NCI-H446 treated with DMSO at 0.1 percent for 48 hours (cell line): ENCODE results near the gene TTC7B.

Source experiments
- DNase-seq: peaks from one replicate; lab custom pipeline; 2025; lab: John Stamatoyannopoulos, UW

TTC7B gene

GRCh38 chr14:90674716-90675115 lies 141.5 kb downstream of the TTC7B start:
- no peak for DNase-seq

DNA sequence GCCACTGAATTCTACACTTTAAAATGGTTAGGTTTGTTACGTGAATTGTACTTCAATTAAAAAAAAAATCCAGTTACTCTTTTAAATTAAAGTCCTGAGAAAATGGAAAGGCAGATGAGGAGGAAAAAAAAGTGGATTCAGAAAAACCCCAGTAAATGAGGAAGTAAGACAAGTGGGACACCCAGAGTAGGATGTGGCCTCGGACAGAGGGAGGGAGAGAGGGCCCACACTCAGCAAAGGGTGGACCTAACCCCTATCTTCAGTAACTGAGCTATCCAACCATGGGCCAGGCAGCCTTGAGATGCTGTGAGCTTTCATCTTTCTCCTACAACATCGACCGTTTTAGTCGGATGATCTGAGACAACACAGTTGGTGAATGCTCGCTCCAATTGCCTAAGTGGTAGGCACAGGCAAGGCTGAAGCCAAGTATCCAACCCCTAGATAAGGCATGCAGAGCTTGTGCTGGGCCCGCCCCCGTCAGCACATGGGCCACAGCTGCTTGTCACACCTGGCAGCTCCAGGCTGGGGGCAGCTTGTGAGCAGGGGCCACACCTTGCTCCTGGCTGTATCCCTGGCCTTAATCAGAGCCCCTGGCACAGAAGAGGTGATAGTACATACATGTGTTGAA lies 142.1 kb downstream of the TTC7B start:
- DNase-seq, result peak; percentile 89

DNA sequence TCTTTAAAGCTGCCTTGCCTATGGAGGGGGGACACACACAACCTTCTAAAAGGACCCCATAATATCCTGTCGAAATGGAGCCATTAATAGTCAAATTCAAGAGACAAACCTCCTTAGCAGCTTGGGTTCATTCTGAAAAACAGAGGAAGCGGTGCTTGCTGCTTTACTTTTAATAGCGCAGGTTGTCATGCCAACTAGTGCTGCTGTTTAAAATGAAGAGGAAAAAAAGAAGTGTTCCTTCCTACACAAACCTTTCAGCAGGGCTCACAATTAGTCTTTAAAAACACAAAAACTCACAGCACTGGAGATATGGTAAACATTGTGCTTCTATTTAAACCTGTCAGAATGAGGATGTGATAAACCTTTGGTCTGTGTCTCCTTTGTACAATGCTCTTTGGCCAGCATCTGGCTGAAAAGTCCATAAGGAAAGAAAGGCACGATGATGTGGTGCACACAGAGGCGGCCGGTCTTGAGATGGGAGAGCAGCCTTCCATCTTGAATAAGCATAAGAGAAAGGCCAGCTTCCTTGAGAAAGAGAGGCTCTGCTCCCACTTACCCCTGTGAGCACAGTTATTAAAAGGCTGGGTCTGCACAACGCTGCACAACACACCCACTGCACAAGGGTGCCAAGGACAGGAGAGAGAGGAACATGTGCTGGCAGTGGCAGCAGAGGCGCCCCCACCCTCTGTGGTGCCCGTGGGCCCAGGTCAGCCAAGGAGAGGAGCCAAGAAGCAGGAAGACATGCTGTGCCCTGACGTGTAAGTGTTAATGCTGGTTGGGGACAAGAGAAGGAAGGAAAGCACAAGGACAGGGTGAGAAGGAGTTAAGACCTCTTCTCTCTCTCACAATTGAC lies 144.6 kb downstream of the TTC7B start:
- DNase-seq, result no peak

DNA sequence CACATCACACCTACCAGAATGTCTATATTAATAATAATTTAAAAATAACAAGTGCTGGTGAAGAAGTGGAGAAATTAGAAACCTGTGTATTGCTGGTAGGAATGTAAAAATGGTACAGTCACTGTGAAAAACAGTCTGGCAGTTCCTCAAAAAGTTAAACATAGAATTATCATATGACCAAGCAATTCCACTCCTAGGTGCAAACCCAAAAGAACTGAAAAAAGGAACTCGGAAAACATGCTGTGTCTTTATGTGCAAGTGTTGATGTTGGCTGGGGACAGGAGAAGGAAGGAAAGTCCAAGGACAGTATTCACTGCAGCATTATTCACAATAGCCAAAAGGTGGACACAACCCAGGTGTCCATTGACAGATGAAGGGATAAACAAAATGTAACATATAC lies 146.5 kb downstream of the TTC7B start:
- DNase-seq, result no peak

- no peak for DNase-seq
Observed at GRCh38 chr14:90666571-90666970, 149.7 kb downstream of the TTC7B start.

GRCh38 chr14:90665321-90666000 lies 150.8 kb downstream of the TTC7B start:
- DNase-seq, result peak; percentile 81

- DNase-seq, result no peak
Observed at GRCh38 chr14:90664911-90665310, 151.3 kb downstream of the TTC7B start.

DNA sequence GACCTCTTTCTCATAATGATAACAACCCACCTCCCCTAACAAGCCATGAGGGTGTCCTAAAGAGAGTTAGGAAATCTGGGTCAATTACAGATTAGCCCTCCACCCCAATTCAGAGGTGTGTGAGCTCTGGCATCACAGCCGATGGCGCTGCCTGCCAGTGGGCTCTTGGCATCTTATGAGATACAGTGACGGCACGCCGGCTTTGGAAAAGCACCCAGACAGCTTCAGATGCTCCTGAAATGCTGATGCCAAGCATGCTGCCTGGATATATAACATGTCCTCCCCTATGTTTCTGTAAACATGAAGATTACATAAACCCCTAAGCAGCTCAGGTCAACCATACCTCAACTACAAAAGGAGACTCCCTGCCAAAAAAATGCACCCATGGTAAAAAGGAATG lies 152.6 kb downstream of the TTC7B start:
- no peak for DNase-seq

GRCh38 chr14:90663140-90663539 lies 153.1 kb downstream of the TTC7B start:
- no peak for DNase-seq

DNA sequence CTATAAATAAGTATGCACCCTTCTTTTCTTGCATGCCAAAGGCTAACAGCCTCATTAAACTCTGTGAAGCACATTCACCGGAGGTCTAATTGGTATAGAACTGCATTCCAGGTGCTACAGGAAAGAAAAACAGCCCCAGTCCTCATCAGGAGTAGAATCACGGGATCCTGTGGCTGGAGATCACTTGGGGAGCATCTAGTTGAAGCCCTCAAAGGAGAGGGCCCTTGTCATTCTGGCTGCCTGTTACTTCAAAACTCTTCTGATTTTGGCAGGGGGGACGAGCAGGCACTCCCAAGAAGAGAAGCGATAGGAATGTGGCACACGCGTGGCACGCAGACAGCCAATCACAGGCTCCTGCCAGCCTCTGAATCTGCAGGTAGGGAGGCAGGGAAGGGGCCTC lies 154.4 kb downstream of the TTC7B start:
- no peak for DNase-seq

DNA sequence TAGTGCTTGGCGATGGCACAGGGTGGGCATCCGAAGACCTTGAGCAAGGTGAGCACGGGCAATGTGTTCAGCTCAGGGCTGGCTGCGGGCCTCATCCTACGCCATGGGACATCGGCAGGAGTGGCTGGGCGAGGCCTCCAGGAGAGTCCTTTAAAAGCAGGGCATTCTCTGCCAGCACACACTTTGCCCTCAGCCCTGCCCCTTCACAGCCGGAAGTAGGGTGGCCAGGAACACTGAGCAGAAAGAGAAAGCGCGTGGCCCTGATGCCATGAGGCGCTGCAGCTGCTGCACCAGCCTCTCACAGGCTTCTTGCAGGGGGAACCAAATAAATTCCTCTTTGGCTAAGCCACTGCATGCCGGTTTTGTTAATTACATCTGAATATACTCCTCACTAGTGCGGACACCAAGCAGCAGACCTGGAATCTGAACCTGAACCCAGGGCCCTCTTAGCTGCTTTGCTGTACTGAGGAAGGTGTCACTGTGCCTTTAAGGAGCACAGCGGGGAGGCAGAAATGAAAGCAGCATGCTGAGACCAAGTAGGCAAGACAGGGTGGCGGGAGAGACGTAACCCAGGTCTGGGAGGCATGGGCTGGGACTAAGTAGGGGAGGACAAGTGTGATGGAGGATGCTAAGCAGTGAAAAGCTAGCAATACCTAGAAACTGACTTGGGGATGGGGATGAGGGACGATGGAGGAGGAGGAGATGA lies 155.2 kb downstream of the TTC7B start:
- no peak for DNase-seq

DNA sequence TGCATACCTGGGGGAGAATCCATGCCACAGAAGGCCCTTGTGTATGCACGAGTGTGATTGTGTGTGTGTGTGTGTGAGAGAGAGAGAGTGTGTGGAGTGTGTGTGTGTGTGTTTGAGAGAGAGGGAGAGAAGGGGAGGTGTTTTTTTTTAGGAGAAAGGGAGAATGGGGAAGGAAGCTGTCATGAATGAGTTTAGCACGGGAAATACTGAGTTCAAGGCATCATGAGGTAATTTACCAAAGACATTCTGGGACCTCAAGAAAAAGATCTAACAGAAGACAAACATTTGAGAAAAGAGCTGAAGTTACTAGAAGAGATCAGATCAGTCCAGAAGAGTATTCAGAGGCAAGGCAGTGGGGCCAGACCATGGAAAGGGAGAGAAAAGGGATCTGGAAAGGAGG lies 157.1 kb downstream of the TTC7B start:
- no peak for DNase-seq

DNA sequence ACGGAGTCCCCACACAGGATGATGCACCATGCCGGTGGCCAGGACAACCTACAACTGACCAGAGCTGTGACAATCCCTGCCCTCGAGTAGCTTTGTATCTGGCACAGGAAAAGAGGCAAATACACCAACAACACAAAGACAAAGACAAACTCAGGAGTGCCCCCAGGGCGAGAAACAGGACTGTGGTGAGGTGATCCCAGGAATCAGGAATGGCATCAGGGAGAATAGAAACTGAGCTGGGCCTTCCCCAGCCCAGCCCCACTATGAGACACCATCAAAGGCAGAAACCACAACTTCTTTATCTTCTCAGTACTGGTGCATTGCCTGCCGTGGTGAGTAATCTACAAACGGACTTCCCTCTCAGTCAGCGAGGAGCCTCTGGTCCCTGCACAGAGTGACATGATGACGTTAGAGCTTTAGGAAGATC lies 157.7 kb downstream of the TTC7B start:
- no peak for DNase-seq

DNA sequence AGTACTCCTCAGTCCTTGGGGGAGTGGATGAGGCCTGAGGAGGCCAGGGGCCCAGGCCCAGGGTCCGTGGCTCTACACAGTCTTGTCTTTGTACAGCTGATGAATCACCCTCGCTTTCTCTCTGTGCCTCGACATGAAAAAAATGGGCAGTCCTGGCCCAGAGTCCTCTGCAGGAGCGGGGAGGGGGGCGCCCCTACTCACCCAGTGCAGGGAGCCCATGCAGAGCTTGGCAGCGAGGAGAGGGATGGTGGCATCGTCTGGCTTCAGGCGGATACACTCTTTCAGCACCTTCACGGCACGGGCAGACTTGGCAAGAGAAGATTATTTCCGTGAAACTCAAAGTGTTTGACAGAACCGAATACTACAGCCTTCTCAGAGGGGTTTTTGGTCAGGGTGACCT lies 159.3 kb downstream of the TTC7B start:
- DNase-seq, result no peak

DNA sequence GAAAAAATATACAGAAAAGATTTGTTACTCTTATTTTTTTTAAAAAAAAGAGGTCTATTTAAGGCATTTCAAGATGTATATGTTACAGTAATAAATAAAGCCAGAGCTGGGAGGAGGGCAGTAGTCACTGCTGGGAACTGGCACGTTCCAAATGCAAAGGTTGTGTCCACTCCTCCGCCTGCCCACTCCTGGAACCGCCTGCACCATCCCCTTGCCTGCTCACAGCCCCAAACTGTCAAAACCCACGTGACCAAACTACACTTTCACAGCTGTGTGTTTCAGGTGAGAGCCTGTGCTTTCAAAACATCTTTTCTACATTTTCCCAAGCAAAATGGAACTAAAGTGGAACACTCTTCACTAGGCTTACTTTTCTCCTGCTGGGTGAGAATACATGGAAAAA lies 160.4 kb downstream of the TTC7B start:
- no peak for DNase-seq

DNA sequence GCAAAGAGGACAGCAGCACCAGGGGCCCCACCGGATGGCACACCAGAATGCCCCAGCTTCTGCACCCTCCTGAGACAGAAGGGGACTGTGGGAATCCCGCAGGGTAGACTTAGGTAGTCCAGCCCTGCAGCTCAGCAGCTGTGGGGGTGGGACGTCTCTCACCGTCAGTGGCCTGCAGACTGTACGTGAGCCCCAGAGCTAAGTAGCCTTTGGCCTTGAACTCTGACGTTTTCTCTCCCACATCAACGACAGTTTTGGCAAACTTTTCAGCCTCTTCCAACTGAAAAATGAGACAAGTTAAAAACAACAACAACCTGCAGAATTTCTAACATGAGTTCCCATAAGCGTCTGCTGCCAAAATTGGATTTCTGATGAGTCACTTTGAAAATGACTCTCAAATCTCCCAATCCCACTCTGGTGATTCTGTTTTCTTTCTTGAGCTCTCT lies 161.4 kb downstream of the TTC7B start:
- DNase-seq, result peak; percentile 34

DNA sequence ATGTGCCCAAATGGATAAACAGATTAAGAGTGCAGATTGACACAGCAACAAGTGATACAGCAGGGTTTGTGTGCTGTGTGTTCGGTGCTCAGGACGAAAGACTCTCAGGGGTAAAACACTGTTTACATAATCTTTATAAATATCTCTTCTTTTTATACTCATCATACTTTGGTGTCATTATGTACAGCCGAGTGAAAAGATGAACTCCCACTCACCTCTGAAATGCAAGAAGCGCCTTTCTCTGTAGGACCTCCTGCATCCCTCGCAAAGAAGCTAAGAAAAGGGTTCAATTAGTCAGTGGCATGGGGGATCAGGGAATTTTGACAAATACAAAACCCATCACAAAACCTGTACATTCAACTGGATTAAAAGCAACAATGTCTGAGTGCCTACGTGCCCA lies 163.6 kb downstream of the TTC7B start:
- DNase-seq, result no peak

GRCh38 chr14:90651976-90652560 lies 164.2 kb downstream of the TTC7B start:
- no peak for DNase-seq

- DNase-seq, result no peak
Observed at GRCh38 chr14:90651271-90651804, 164.9 kb downstream of the TTC7B start.

DNA sequence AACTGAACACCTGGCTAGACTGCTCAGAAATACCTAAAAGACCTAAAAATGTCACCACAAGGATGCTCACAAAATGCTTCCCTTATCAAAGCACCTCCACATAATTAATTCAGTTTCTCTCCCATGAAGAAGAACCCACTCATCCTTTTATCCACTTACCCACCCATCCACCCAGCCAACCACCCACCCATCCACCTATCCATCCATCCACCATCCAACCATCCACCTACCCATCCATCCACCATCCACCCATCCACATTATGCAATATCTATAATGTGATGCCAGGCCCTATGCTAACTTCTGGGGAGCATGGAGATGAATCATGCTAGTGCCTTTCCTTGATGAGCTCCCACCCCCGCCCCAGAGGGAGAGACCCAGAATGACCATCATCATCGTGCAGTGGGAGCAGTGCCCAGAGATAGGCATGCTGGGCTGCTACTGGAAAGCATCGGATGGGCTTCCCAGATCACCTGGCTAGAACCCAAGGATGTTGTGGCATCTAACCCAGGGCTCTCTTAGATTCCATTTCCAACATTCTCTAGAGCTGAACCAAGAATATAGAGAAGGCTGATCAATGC lies 166.6 kb downstream of the TTC7B start:
- DNase-seq, result no peak

- peak; percentile 76 for DNase-seq
Observed at GRCh38 chr14:90649083-90649482, 167.1 kb downstream of the TTC7B start.
